Psoas muscle (tissue), 8 donors: ENCODE data around the gene DUOX2. TPM values are rescaled to one million over a fixed set of nuclear protein-coding genes. Genes with fewer than 3 reads are reported as not detected.

Experiments used
- ATAC-seq, 4 donors: fragments of 200-7000 bp; cut with Tn5 transposase; one replicate each; pipeline ENCODE4 v1.9.1; 2020; ENCODE audit warnings: moderate library complexity in 3 of 4, mild to moderate bottlenecking in 2 of 4
- DNase-seq, 2 donors: peaks; one replicate each; pipeline ENCODE4 v3.0.0-alpha.2; 2020
- H3K27ac ChIP-seq: fragments of 200-600 bp; one replicate; pipeline ENCODE4 v1.8.0; 2022
- H3K27me3 ChIP-seq, 3 donors: fragments of 200-600 bp in 1 of 3; one replicate each; pipeline versions ENCODE4 v1.6.1 to v1.8.0; 2013 to 2022; ENCODE audit warnings: low read length in 2 of 3, mild to moderate bottlenecking in 2 of 3, moderate library complexity in 1 of 3; ENCODE audit not compliant: insufficient read depth in 3 of 3
- H3K36me3 ChIP-seq, 2 donors: fragments of 200-600 bp in 1 of 2; one replicate each; pipeline versions ENCODE4 v1.6.1 to v1.8.0; 2013 to 2022; ENCODE audit warnings: low read depth in 1 of 2, mild to moderate bottlenecking in 1 of 2, moderate library complexity in 1 of 2; ENCODE audit not compliant: insufficient read depth in 1 of 2
- H3K4me1 ChIP-seq: fragments of 200-600 bp; one replicate; pipeline ENCODE4 v1.8.0; 2022
- H3K4me3 ChIP-seq: fragments of 200-600 bp; one replicate; pipeline ENCODE4 v1.8.0; 2022; ENCODE audit warnings: mild to moderate bottlenecking
- H3K9me3 ChIP-seq: fragments of 200-600 bp; one replicate; pipeline ENCODE4 v1.8.0; 2022
- CTCF ChIP-seq: fragments of 200-600 bp; IDR thresholded peaks from one replicate; pipeline ENCODE4 v1.8.0; 2022; ENCODE audit warnings: antibody characterized with exemption
- WGBS, 3 donors: extraction: QIAGEN DNeasy Blood & Tissue Kit; methylation state at CpG; one replicate each; pipeline versions ENCODE4 v1.1.6 to v1.1.7; 2013; 5-methylcytosine and 5-hydroxymethylcytosine counted together
- intact Hi-C, 2 donors: fragments of 100-400 bp; cut with DNase I; formaldehyde crosslinking; loops; one replicate each; pipeline versions ENCODE4 v1.11.0 to v1.14.2; 2022
- polyA plus RNA-seq, 3 donors: library from polyadenylated mRNA; stranded (reverse); fragments of 200-250 nt; gene quantifications; one replicate each; pipeline ENCODE4 v1.2.3, GENCODE V29; 2013
- total RNA-seq, 4 donors: library from RNA; stranded (reverse); fragmentation: NEBNext Ultra II Directional in 2 of 4; extraction: Animal tissue kit (Norgen Biotek cat#: 25700) in 2 of 4; gene quantifications; one replicate each; pipeline versions ENCODE4 v1.2.1 to v1.2.4, GENCODE V29; 2021 to 2023
- donor health status: healthy with polysubstance abuse.
- donor health status: DM: no; HTN: no; CAD: no; lungs with moderate emphysema.
- donor health status: Bipolar disorder and iron deficiency.
- donor health status: healthy.
- donor health status: DM: yes; HTN: yes; CAD: no.
- donor health status: DM: no; HTN: no; CAD: no.
- donor health status: DM: no; HTN: no; CAD: no.
- donor health status: DM: yes; HTN: yes; CAD: no.

The DUOX2 gene
- total and polyA plus RNA-seq, 7 donors: 0.01 to 0.73 (median 0.04) TPM; not detected in 2

- 86 to 87% (median 87%) methylated on average over 12 of the region's 12 CpGs for WGBS, 3 donors
- DNase-seq: no peak
- H3K9me3 ChIP-seq: no peaks in the 10 kb centered on the region
- H3K27me3 ChIP-seq: peaks cover 0 to 1% (median 0%) of the 10 kb centered on the region in 3 donors
- H3K36me3 ChIP-seq: no peaks in the 10 kb centered on the region
- H3K27ac ChIP-seq: no peak overlapping the region
- intact Hi-C loops: no loop called here
- ATAC-seq: no peak
- H3K4me1 ChIP-seq: no peaks in the 10 kb centered on the region
- TF ChIP-seq CTCF: no peak
- no peak overlapping the region for H3K4me3 ChIP-seq
Measured at GRCh38 chr15:45101749-45102148, 12.2 kb downstream of the DUOX2 start.

GRCh38 chr15:45100884-45101625, 12.9 kb downstream of the DUOX2 start:
- ATAC-seq: no peak
- no peak overlapping the region for H3K4me3 ChIP-seq
- DNase-seq: no peak
- no peaks in the 10 kb centered on the region for H3K4me1 ChIP-seq
- intact Hi-C loops: no loop called here
- H3K36me3 ChIP-seq: no peaks in the 10 kb centered on the region
- no peaks in the 10 kb centered on the region for H3K9me3 ChIP-seq
- no peak overlapping the region for H3K27ac ChIP-seq
- no peak for TF ChIP-seq CTCF
- 51 to 57% (median 52%) methylated on average over 7 of the region's 7 CpGs for WGBS, 3 donors
- H3K27me3 ChIP-seq: peaks cover 0 to 1% (median 0%) of the 10 kb centered on the region in 3 donors

GRCh38 chr15:45099549-45100165, 14.3 kb downstream of the DUOX2 start:
- Histone ChIP-seq H3K27ac (no peak overlapping the region), H3K36me3 (no peaks in the 10 kb centered on the region), H3K9me3 (no peaks in the 10 kb centered on the region), H3K4me3 (no peak overlapping the region), H3K27me3 (peaks cover 0 to 1% (median 0%) of the 10 kb centered on the region in 3 donors), H3K4me1 (no peaks in the 10 kb centered on the region)
- no peak for TF ChIP-seq CTCF
- intact Hi-C loops: no loop called here
- ATAC-seq (no peak), DNase-seq (no peak)
- 83 to 88% (median 84%) methylated on average over 23 of the region's 23 CpGs for WGBS, 3 donors

GRCh38 chr15:45097466-45097865, 16.5 kb downstream of the DUOX2 start:
- H3K4me1 ChIP-seq: no peaks in the 10 kb centered on the region
- no peak overlapping the region for H3K27ac ChIP-seq
- no peak overlapping the region for H3K4me3 ChIP-seq
- WGBS, 3 donors: 87 to 92% (median 89%) methylated on average over 7 of the region's 7 CpGs
- no peaks in the 10 kb centered on the region for H3K9me3 ChIP-seq
- ATAC-seq (no peak), DNase-seq (no peak)
- no peak for TF ChIP-seq CTCF
- H3K36me3 ChIP-seq: no peaks in the 10 kb centered on the region
- peaks cover 0 to 1% (median 0%) of the 10 kb centered on the region in 3 donors for H3K27me3 ChIP-seq
- intact Hi-C loops: no loop called here
